ENCODE data around the gene DNM2. TPM values are rescaled to one million over a fixed set of nuclear protein-coding genes. Genes with fewer than 3 reads are reported as not detected.

Gene DNM2
- total and polyA plus RNA-seq, 2 donors (not counting 1 experiment from before 2014, with no cell fraction given) = 42.6 to 76.8 TPM

- H3K9me3 ChIP-seq (ENCODE audit: control insufficient read depth, insufficient read depth, low read depth, low read length) = no peaks in the 10 kb centered on the region
- H3K4me1 ChIP-seq (ENCODE audit: control insufficient read depth, extremely low read depth, insufficient read depth, low read length) = no peaks in the 10 kb centered on the region
- H2AFZ ChIP-seq (ENCODE audit: low read length) = no peak overlapping the region
- no peaks in the 10 kb centered on the region for H3K27me3 ChIP-seq (ENCODE audit: control insufficient read depth, insufficient read depth, low read length)
- H3K4me2 ChIP-seq (ENCODE audit: extremely low read depth, insufficient read depth, low read length) = no peak overlapping the region
- no peak for DNase-seq (ENCODE audit: low read depth in 2 of 2)
- H3K9ac ChIP-seq (ENCODE audit: insufficient read depth, low read length) = no peak overlapping the region
- H3K36me3 ChIP-seq (ENCODE audit: control insufficient read depth, insufficient read depth, low read length) = peaks cover 22% of the 10 kb centered on the region
- H4K20me1 ChIP-seq (ENCODE audit: control insufficient read depth, extremely low read depth, insufficient read depth, low read length) = no peaks in the 10 kb centered on the region
- TF ChIP-seq EZH2 (IDR thresholded peaks at IDR 0.05; ENCODE audit: low read length, missing control alignments) = no peak
- TF ChIP-seq CTCF (conservative IDR thresholded peaks at IDR 0.05 in 1 of 2, IDR thresholded peaks at IDR 0.05 in 1 of 2; ENCODE audit: low read depth in 1 of 2, low read length in 2 of 2) = no peak
- no peak overlapping the region for H3K4me3 ChIP-seq (replicated peaks in 1 of 4; ENCODE audit: control extremely low read depth in 1 of 4, insufficient read depth in 1 of 4, low read depth in 3 of 4, low read length in 4 of 4)
- H3K27ac ChIP-seq (ENCODE audit: insufficient read depth, low read length) = no peak overlapping the region
- no peaks in the 10 kb centered on the region for H3K79me2 ChIP-seq (ENCODE audit: control insufficient read depth, insufficient read depth, low read length)
Observed at GRCh38 chr19:10788146-10788545, 70.3 kb downstream of the DNM2 start.

- H3K27ac ChIP-seq (ENCODE audit: insufficient read depth, low read length) = no peak overlapping the region
- H3K4me1 ChIP-seq (ENCODE audit: control insufficient read depth, extremely low read depth, insufficient read depth, low read length) = no peaks in the 10 kb centered on the region
- H3K9ac ChIP-seq (ENCODE audit: insufficient read depth, low read length) = no peak overlapping the region
- H3K36me3 ChIP-seq (ENCODE audit: control insufficient read depth, insufficient read depth, low read length) = peaks cover 20% of the 10 kb centered on the region
- no peaks in the 10 kb centered on the region for H4K20me1 ChIP-seq (ENCODE audit: control insufficient read depth, extremely low read depth, insufficient read depth, low read length)
- H3K79me2 ChIP-seq (ENCODE audit: control insufficient read depth, insufficient read depth, low read length) = no peaks in the 10 kb centered on the region
- no peak for DNase-seq (ENCODE audit: low read depth in 2 of 2)
- no peak overlapping the region for H3K4me3 ChIP-seq (replicated peaks in 1 of 4; ENCODE audit: control extremely low read depth in 1 of 4, insufficient read depth in 1 of 4, low read depth in 3 of 4, low read length in 4 of 4)
- H2AFZ ChIP-seq (ENCODE audit: low read length) = no peak overlapping the region
- no peaks in the 10 kb centered on the region for H3K9me3 ChIP-seq (ENCODE audit: control insufficient read depth, insufficient read depth, low read depth, low read length)
- H3K27me3 ChIP-seq (ENCODE audit: control insufficient read depth, insufficient read depth, low read length) = no peaks in the 10 kb centered on the region
- no peak for TF ChIP-seq EZH2 (IDR thresholded peaks at IDR 0.05; ENCODE audit: low read length, missing control alignments)
- no peak for TF ChIP-seq CTCF (conservative IDR thresholded peaks at IDR 0.05 in 1 of 2, IDR thresholded peaks at IDR 0.05 in 1 of 2; ENCODE audit: low read depth in 1 of 2, low read length in 2 of 2)
- no peak overlapping the region for H3K4me2 ChIP-seq (ENCODE audit: extremely low read depth, insufficient read depth, low read length)
Observed at GRCh38 chr19:10789866-10790265, 72.0 kb downstream of the DNM2 start.

GRCh38 chr19:10796653-10797052 lies 78.8 kb downstream of the DNM2 start:
- no peak overlapping the region for H3K27ac ChIP-seq (ENCODE audit: insufficient read depth, low read length)
- no peaks in the 10 kb centered on the region for H3K79me2 ChIP-seq (ENCODE audit: control insufficient read depth, insufficient read depth, low read length)
- DNase-seq (ENCODE audit: low read depth in 2 of 2) = no peak
- TF ChIP-seq CTCF (conservative IDR thresholded peaks at IDR 0.05 in 1 of 2, IDR thresholded peaks at IDR 0.05 in 1 of 2; ENCODE audit: low read depth in 1 of 2, low read length in 2 of 2) = no peak
- no peak for TF ChIP-seq EZH2 (IDR thresholded peaks at IDR 0.05; ENCODE audit: low read length, missing control alignments)
- H2AFZ ChIP-seq (ENCODE audit: low read length) = no peak overlapping the region
- H4K20me1 ChIP-seq (ENCODE audit: control insufficient read depth, extremely low read depth, insufficient read depth, low read length) = no peaks in the 10 kb centered on the region
- H3K4me2 ChIP-seq (ENCODE audit: extremely low read depth, insufficient read depth, low read length) = no peak overlapping the region
- H3K36me3 ChIP-seq (ENCODE audit: control insufficient read depth, insufficient read depth, low read length) = peaks cover 30% of the 10 kb centered on the region
- no peaks in the 10 kb centered on the region for H3K4me1 ChIP-seq (ENCODE audit: control insufficient read depth, extremely low read depth, insufficient read depth, low read length)
- no peak overlapping the region for H3K4me3 ChIP-seq (replicated peaks in 1 of 4; ENCODE audit: control extremely low read depth in 1 of 4, insufficient read depth in 1 of 4, low read depth in 3 of 4, low read length in 4 of 4)
- H3K9me3 ChIP-seq (ENCODE audit: control insufficient read depth, insufficient read depth, low read depth, low read length) = no peaks in the 10 kb centered on the region
- no peak overlapping the region for H3K9ac ChIP-seq (ENCODE audit: insufficient read depth, low read length)
- H3K27me3 ChIP-seq (ENCODE audit: control insufficient read depth, insufficient read depth, low read length) = no peaks in the 10 kb centered on the region

All from fibroblast of lung (primary cell).